HEK293 (cell line): ENCODE results near the gene CDC5L.
A peak's percentile ranks its signal among the peaks of the same experiment; 100 is the strongest.

Experiments used
- CTCF ChIA-PET: fragments of 350-600 bp; formaldehyde crosslinking; extraction: SDS; loops from one replicate; lab custom pipeline; 2021; ENCODE audit warnings: antibody characterized with exemption; lab: Yijun Ruan, JAX
- POLR2A ChIA-PET: fragments of 300-600 bp; formaldehyde crosslinking; extraction: SDS; loops from one replicate; lab custom pipeline; 2020; ENCODE audit warnings: antibody characterized with exemption, inconsistent platforms; lab: Yijun Ruan, JAX
- H3K27ac ChIP-seq: fragments of 200-500 bp; sonication (Bioruptor generic); 2 replicates; pipeline ENCODE4 v1.5.1; 2014; ENCODE audit warnings: low read depth, low read length, control low read depth, inconsistent platforms; ENCODE audit errors: extremely low read depth
- H3K36me3 ChIP-seq, 2 experiments: fragments of 200-500 bp in 1 of 2; sonication (Bioruptor generic) in 1 of 2; 1 replicate in 1 of 2; 2 replicates in 1 of 2; pipeline ENCODE4 v1.5.1; 2014 to 2017; ENCODE audit warnings: inconsistent platforms in 2 of 2, low read length in 2 of 2; ENCODE audit not compliant: control insufficient read depth in 2 of 2, insufficient read depth in 1 of 2
- H3K4me1 ChIP-seq: fragments of 200-500 bp; sonication (Bioruptor generic); 2 replicates; pipeline ENCODE4 v1.5.1; 2014; ENCODE audit warnings: mild to moderate bottlenecking, low read length, inconsistent platforms; ENCODE audit not compliant: control insufficient read depth, insufficient read depth
- H3K4me3 ChIP-seq: 2 replicates; pipeline ENCODE4 v1.5.1; 2011; ENCODE audit warnings: low read depth, mild to moderate bottlenecking, control low read depth, low read length, moderate library complexity
- H3K9me3 ChIP-seq: fragments of 200-500 bp; sonication (Bioruptor generic); 2 replicates; pipeline ENCODE4 v1.5.1; 2014; ENCODE audit warnings: low read depth, low read length, inconsistent platforms; ENCODE audit not compliant: control insufficient read depth, insufficient read depth
- KLF16 ChIP-seq: fragments of 450-650 bp; formaldehyde crosslinking; IDR thresholded peaks from 2 replicates; pipeline ENCODE4 v1.5.1; 2017; ENCODE audit warnings: missing biosample characterization, missing genetic modification characterization
- OVOL3 ChIP-seq: fragments of 450-650 bp; formaldehyde crosslinking; IDR thresholded peaks from 2 replicates; pipeline ENCODE4 v1.5.1; 2016; ENCODE audit warnings: missing biosample characterization, missing genetic modification characterization
- ZBTB7A ChIP-seq: fragments of 450-650 bp; formaldehyde crosslinking; IDR thresholded peaks from 2 replicates; pipeline ENCODE4 v1.5.1; 2016; ENCODE audit warnings: low read depth, missing biosample characterization, missing genetic modification characterization
- ZEB2 ChIP-seq: fragments of 450-650 bp; formaldehyde crosslinking; IDR thresholded peaks from 2 replicates; pipeline ENCODE4 v1.5.1; 2016; ENCODE audit warnings: missing biosample characterization, missing genetic modification characterization
- ZFHX2 ChIP-seq: fragments of 450-650 bp; formaldehyde crosslinking; conservative IDR thresholded peaks from 2 replicates; pipeline ENCODE4 v1.5.1; 2016; ENCODE audit warnings: missing biosample characterization, missing genetic modification characterization
- ZNF18 ChIP-seq: fragments of 450-650 bp; formaldehyde crosslinking; IDR thresholded peaks from 2 replicates; pipeline ENCODE4 v1.5.1; 2016; ENCODE audit warnings: missing biosample characterization, missing genetic modification characterization
- ZNF248 ChIP-seq: fragments of 450-650 bp; formaldehyde crosslinking; IDR thresholded peaks from 2 replicates; pipeline ENCODE4 v1.5.1; 2017; ENCODE audit warnings: missing biosample characterization, missing genetic modification characterization
- ZNF335 ChIP-seq: fragments of 450-650 bp; formaldehyde crosslinking; conservative IDR thresholded peaks from 2 replicates; pipeline ENCODE4 v1.5.1; 2016; ENCODE audit warnings: missing biosample characterization, missing genetic modification characterization
- ZNF350 ChIP-seq: fragments of 450-650 bp; formaldehyde crosslinking; IDR thresholded peaks from 2 replicates; pipeline ENCODE4 v1.5.0; 2017; ENCODE audit warnings: missing biosample characterization, mild to moderate bottlenecking, missing genetic modification characterization
- ZNF426 ChIP-seq: fragments of 450-650 bp; formaldehyde crosslinking; IDR thresholded peaks from 2 replicates; pipeline ENCODE4 v1.5.1; 2017; ENCODE audit warnings: missing biosample characterization, missing genetic modification characterization, mild to moderate bottlenecking, inconsistent platforms, moderate library complexity
- ZNF48 ChIP-seq: fragments of 450-650 bp; formaldehyde crosslinking; IDR thresholded peaks from 2 replicates; pipeline ENCODE4 v1.5.1; 2016; ENCODE audit warnings: missing biosample characterization, missing genetic modification characterization
- ZNF501 ChIP-seq: fragments of 450-650 bp; formaldehyde crosslinking; IDR thresholded peaks from 2 replicates; pipeline ENCODE4 v1.5.1; 2016; ENCODE audit warnings: missing biosample characterization, missing genetic modification characterization
- ZNF514 ChIP-seq: fragments of 450-650 bp; formaldehyde crosslinking; IDR thresholded peaks from 2 replicates; pipeline ENCODE4 v1.5.1; 2016; ENCODE audit warnings: missing biosample characterization, missing genetic modification characterization
- ZNF558 ChIP-seq: fragments of 450-650 bp; formaldehyde crosslinking; IDR thresholded peaks from 2 replicates; pipeline ENCODE4 v1.5.1; 2016; ENCODE audit warnings: missing biosample characterization, missing genetic modification characterization
- ZNF76 ChIP-seq: fragments of 450-650 bp; formaldehyde crosslinking; IDR thresholded peaks from 2 replicates; pipeline ENCODE4; 2016; ENCODE audit warnings: low read depth, missing biosample characterization, missing genetic modification characterization, borderline replicate concordance
- ZNF791 ChIP-seq: fragments of 450-650 bp; formaldehyde crosslinking; IDR thresholded peaks from 2 replicates; pipeline ENCODE4 v1.5.1; 2016; ENCODE audit warnings: missing biosample characterization, missing genetic modification characterization
- TF ChIP-seq, protein P1 (sequence below): fragments of 450-650 bp; formaldehyde crosslinking; IDR thresholded peaks from 2 replicates; pipeline ENCODE4 v1.5.1; 2016; ENCODE audit warnings: missing biosample characterization, missing genetic modification characterization

Gene CDC5L

DNA sequence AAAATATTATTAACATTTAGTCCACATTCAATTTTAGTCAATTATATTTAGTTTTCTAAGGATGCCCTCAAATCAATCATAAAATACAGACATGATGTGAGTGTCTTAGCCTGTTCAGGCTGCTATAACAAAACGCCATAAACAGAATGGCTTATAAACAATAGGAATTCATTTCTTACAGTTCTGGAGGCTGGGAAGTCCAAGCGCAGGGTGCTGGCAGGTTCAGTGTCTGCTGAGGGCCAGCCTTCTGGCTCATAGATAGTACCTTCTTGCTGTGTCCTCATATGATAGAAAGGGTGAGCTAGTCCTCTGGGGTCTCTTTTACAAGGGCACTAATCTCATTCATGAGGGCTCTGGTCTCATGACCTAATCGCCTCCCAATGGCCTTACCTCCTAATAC, 10.0 kb upstream of the CDC5L start (continued):
- TF ChIP-seq ZNF18 (tag by site-specific recombination) = no peak
- no peak for TF ChIP-seq ZNF248

DNA sequence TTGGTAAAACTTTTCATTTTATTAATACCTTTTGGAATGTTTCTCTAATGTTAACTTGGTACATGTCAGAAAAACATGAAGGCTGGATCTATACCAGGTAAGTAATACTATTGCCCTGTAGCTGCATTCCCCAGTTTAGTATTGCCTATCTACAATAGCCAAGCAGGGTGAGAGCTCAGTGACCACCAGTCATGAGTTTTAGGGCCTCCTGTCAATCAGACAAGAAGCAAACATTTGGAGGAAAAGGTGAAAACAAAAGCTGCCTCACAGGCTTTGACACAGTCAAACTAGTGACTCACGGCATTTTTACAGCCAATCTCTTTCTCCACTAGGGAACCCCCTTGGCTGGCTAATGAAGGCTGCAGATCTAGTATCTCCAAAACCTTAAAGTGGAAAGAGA, 9.5 kb upstream of the CDC5L start:
- TF ChIP-seq ZFHX2 (tag by site-specific recombination) = no peak
- TF ChIP-seq ZNF76 (tag by site-specific recombination) = no peak
- ChIA-PET POLR2A (interaction anchor here (1.4 kb wide), 1 partner anchor 10 kb away, joined by 3 read pairs; the partner anchor contains the start of gene CDC5L), CTCF (no interaction called here)
- Histone ChIP-seq H3K4me3 (no peak overlapping the region), H3K36me3 (no peaks in the 10 kb centered on the region), H3K27ac (no peak overlapping the region), H3K9me3 (no peaks in the 10 kb centered on the region), H3K4me1 (no peaks in the 10 kb centered on the region)

DNA sequence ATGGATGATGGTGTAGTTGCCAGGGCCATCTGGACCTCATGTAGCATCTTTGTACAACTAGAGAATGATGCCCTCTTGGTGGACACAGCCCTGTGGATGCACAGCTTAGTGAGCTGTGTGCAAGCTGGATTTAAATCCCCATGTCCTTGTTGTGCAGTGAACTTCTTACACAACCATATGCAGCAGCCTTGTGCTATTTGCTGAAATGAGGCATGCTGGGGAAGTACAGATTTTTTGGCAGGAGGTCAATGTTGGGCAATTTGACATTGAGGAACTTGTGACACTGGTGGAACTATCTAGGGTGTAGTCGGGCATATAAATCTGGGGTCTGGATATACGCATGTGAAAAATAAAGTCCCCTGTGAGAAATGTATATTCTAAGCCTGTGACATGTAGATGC, 5.8 kb upstream of the CDC5L start:
- no peak overlapping the region for H3K27ac ChIP-seq
- CTCF ChIA-PET = no interaction called here
- POLR2A ChIA-PET = no interaction called here
- H3K4me1 ChIP-seq = peaks cover 2% of the 10 kb centered on the region; the same call in 1 of the 2 replicates
- no peak overlapping the region for H3K4me3 ChIP-seq
- H3K9me3 ChIP-seq = no peaks in the 10 kb centered on the region
- peaks cover 0 to 8% of the 10 kb centered on the region in 2 experiments; a peak in 1 of 3 replicates for H3K36me3 ChIP-seq
- TF ChIP-seq ZNF501 = no peak
- no peak for TF ChIP-seq ZNF48 (tag by site-specific recombination)
- TF ChIP-seq OVOL3 (tag by site-specific recombination) = no peak
- TF ChIP-seq KLF16 = no peak
- TF ChIP-seq, protein P1, sequence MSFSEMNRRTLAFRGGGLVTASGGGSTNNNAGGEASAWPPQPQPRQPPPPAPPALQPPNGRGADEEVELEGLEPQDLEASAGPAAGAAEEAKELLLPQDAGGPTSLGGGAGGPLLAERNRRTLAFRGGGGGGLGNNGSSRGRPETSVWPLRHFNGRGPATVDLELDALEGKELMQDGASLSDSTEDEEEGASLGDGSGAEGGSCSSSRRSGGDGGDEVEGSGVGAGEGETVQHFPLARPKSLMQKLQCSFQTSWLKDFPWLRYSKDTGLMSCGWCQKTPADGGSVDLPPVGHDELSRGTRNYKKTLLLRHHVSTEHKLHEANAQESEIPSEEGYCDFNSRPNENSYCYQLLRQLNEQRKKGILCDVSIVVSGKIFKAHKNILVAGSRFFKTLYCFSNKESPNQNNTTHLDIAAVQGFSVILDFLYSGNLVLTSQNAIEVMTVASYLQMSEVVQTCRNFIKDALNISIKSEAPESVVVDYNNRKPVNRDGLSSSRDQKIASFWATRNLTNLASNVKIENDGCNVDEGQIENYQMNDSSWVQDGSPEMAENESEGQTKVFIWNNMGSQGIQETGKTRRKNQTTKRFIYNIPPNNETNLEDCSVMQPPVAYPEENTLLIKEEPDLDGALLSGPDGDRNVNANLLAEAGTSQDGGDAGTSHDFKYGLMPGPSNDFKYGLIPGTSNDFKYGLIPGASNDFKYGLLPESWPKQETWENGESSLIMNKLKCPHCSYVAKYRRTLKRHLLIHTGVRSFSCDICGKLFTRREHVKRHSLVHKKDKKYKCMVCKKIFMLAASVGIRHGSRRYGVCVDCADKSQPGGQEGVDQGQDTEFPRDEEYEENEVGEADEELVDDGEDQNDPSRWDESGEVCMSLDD = no peak
- TF ChIP-seq ZNF426 (tag by site-specific recombination) = no peak
- no peak for TF ChIP-seq ZEB2 (tag by site-specific recombination)
- TF ChIP-seq ZNF350 (tag by site-specific recombination) = no peak
- no peak for TF ChIP-seq ZNF558
- TF ChIP-seq ZNF514 = no peak
- no peak for TF ChIP-seq ZBTB7A (tag by site-specific recombination)

GRCh38 chr6:44386364-44386928, 1.1 kb upstream of the CDC5L start:
- POLR2A ChIA-PET = interaction anchor here (1.3 to 1.9 kb wide), 3 partner anchors 10 to 140 kb away, joined by 4 to 21 read pairs (median 13); partner anchors contain the start of gene HSP90AB1
- peak; percentile 74 for TF ChIP-seq ZNF335
- TF ChIP-seq ZNF791 (tag by site-specific recombination) = no peak
- TF ChIP-seq, all 188 proteins: peak for 1
- peaks cover 8% of the 10 kb centered on the region for H3K4me1 ChIP-seq
- peak overlapping the region; percentile 96; the same call in 1 of the 2 replicates for H3K27ac ChIP-seq
- H3K4me3 ChIP-seq = peak overlapping the region; percentile 76
- peaks cover 4 to 27% of the 10 kb centered on the region in 2 experiments; a peak in 2 of 3 replicates for H3K36me3 ChIP-seq
- no peaks in the 10 kb centered on the region for H3K9me3 ChIP-seq
- CTCF ChIA-PET = interaction anchor here (0.8 to 1.3 kb wide), 3 partner anchors 36 to 215 kb away, joined by 3 to 5 read pairs (median 4); no protein-coding TSS in a partner anchor
